Transverse colon (tissue), 3 donors: ENCODE measurements around the gene TJP3.

Experiments
- POLR2A ChIP-seq: fragments of 450-650 bp; IDR thresholded peaks from one replicate; pipeline ENCODE4 v1.6.1; 2016; ENCODE audit warnings: antibody characterized with exemption, mild to moderate bottlenecking, moderate library complexity
- POLR2AphosphoS5 ChIP-seq, 3 donors: sonication (generic); formaldehyde crosslinking; IDR thresholded peaks; one replicate each; pipeline ENCODE4 v1.6.1; 2016; ENCODE audit warnings: antibody characterized with exemption in 3 of 3

DNA sequence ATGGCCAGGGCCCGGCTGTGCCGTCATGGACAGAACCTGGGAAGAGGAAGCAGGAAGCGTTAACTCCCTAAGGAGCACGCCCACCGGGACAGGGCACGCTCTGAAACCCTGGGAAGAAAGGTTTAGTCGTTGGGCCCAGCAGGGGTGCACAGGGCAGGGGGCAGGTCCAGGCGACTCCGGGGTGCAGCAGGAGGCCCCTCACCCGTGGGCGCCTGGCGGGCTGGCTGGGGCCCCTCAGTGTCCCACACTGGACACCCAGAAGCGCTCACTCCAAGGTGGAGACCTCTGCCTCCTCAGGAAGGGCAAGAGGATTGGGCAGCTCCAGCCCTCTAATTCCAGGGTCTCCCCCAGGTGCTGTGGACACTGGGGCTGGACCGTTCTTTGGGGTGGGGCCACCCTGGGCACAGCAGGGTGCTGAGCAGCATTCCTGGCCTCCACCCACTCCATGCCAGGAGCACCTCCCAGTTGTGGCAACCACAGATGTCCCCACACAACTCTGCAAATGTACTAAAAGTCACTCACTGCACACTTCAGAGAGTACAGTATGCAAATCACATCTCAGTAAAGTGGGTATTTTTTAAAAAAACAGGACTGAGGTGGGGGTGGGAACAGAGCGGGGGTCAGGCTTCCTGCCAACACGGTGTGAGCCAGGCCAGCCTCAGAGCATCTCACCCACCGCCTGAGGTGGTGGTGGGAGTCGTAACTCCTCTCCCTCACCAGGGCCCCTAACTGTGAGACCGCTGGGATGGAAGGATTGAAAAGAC lies 43.1 kb upstream of the TJP3 start:
- TF ChIP-seq POLR2AphosphoS5 (IDR thresholded peaks at IDR 0.05) = no peak
- TF ChIP-seq POLR2A = no peak
